Measurements from ENCODE around the gene CBLC.

Gene CBLC

DNA sequence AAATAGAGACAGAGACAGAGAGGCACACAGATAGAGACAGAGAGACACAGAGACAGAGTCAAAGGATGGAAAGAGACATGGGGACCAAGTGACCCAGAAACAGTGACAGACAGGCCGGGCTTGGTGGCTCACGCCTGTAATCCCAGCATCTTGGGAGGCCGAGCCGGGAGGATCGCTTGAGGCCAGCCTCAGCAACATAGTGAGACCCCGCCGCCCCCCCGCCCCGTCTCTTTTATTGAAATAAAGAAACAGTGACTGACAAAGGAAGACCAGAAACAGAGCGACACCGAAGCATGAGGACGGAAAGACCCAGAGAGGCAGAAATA lies 67.6 kb downstream of the CBLC start:
- TF ChIP-seq FOXP2 (optimal IDR thresholded peaks at IDR 0.05; ENCODE audit: borderline replicate concordance, extremely low read depth, extremely low read length, insufficient read depth) (no peak), POLR2AphosphoS5 (IDR thresholded peaks at IDR 0.05; ENCODE audit: low read depth, low read length) (no peak), TAF1 (IDR thresholded peaks at IDR 0.05; ENCODE audit: borderline replicate concordance, insufficient read depth, low read length) (no peak), SIN3A (IDR thresholded peaks at IDR 0.05; ENCODE audit: borderline replicate concordance, insufficient read depth, low read length) (no peak)
- TF ChIP-seq, protein P1, sequence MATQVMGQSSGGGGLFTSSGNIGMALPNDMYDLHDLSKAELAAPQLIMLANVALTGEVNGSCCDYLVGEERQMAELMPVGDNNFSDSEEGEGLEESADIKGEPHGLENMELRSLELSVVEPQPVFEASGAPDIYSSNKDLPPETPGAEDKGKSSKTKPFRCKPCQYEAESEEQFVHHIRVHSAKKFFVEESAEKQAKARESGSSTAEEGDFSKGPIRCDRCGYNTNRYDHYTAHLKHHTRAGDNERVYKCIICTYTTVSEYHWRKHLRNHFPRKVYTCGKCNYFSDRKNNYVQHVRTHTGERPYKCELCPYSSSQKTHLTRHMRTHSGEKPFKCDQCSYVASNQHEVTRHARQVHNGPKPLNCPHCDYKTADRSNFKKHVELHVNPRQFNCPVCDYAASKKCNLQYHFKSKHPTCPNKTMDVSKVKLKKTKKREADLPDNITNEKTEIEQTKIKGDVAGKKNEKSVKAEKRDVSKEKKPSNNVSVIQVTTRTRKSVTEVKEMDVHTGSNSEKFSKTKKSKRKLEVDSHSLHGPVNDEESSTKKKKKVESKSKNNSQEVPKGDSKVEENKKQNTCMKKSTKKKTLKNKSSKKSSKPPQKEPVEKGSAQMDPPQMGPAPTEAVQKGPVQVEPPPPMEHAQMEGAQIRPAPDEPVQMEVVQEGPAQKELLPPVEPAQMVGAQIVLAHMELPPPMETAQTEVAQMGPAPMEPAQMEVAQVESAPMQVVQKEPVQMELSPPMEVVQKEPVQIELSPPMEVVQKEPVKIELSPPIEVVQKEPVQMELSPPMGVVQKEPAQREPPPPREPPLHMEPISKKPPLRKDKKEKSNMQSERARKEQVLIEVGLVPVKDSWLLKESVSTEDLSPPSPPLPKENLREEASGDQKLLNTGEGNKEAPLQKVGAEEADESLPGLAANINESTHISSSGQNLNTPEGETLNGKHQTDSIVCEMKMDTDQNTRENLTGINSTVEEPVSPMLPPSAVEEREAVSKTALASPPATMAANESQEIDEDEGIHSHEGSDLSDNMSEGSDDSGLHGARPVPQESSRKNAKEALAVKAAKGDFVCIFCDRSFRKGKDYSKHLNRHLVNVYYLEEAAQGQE (IDR thresholded peaks at IDR 0.05; ENCODE audit: insufficient read depth in 1 of 2, low read depth in 2 of 2, low read length in 2 of 2), result no peak

DNA sequence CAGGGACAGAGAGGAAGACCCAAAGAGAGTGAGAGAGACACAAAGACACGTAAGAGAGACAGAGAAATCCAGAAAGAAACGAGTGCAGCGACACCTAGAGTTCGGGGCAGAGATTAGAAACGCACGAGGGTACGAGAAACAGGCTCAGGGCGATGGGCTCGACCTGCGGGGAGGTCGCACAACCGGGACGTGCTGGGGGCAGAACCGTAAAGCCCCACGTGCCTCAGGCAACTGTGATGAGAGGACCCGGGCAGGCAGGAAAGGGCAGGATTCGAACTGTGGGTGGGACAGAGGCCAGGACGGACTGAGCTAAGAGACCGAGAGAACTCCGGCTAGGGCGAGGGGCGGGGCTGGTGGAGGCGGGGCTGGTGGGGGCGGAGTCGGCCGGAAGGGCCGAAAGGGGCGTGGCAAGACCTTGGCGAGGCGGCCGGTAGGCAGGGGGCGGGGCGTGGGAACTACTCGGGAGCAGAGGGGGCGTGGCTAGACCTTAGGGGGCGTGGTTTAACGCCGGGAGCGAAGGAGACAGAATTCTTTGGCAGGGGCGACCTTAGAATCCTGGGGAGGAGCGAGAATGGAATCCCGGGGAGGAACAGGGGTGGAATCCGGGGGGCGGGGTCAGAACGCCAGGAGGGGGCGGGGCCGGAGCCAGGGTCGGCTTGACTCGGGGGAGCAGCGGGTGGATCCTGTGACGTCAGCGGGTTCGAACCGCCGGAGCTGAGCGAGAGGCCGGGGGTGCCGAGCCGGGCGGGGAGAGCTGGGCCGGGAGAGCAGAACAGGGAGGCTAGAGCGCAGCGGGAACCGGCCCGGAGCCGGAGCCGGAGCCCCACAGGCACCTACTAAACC lies 68.1 kb downstream of the CBLC start, which contains the start of gene NECTIN2:
TSS of gene NECTIN2 (plus strand) at position 686 of the 843 bp plus-strand sequence. CDS start 229 bp downstream, outside the sequence.
- TF ChIP-seq TAF1 (IDR thresholded peaks at IDR 0.05; ENCODE audit: borderline replicate concordance, insufficient read depth, low read length), result peak; percentile 68; the same call in 1 of the 2 replicates
- peak; percentile 62; the same call in 1 of the 2 replicates for TF ChIP-seq SIN3A (IDR thresholded peaks at IDR 0.05; ENCODE audit: borderline replicate concordance, insufficient read depth, low read length)
- TF ChIP-seq POLR2AphosphoS5 (IDR thresholded peaks at IDR 0.05; ENCODE audit: low read depth, low read length), result peak; percentile 66
- TF ChIP-seq, protein P1 (IDR thresholded peaks at IDR 0.05; ENCODE audit: insufficient read depth in 1 of 2, low read depth in 2 of 2, low read length in 2 of 2), result no peak
- peak; percentile 89 for TF ChIP-seq FOXP2 (optimal IDR thresholded peaks at IDR 0.05; ENCODE audit: borderline replicate concordance, extremely low read depth, extremely low read length, insufficient read depth)

DNA sequence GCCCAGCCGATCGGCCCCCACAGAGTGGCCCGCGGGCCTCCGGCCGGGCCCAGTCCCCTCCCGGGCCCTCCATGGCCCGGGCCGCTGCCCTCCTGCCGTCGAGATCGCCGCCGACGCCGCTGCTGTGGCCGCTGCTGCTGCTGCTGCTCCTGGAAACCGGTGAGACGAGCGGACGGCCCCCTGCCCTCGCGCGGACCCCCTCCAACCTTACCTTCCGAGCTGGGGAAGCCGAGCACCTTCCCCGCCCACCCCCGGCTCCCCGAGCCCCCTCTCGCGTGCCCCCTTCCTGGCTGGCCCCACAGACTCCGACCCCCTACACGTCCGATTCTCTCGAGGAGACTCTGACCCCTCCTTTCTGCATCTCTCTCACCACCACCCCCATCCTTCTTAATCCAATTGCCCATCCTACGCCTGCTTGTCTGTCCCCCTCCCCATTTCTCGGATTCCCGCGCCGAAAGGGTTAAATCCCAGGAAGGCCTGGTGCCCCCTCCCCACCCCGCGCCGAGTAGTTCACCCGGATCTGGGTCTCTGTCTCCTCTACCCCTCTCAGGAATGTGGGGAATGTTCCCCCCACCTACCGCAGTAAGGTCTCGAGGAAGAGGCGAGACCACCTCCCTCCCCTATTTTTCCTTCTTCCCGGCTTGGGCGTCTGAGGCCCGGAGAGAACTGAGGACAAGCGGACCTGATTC lies 68.9 kb downstream of the CBLC start:
- 0 out of 2 replicates have a peak, but pooled peaks have one; percentile 46 for TF ChIP-seq SIN3A (IDR thresholded peaks at IDR 0.05; ENCODE audit: borderline replicate concordance, insufficient read depth, low read length)
- no peak for TF ChIP-seq POLR2AphosphoS5 (IDR thresholded peaks at IDR 0.05; ENCODE audit: low read depth, low read length)

DNA sequence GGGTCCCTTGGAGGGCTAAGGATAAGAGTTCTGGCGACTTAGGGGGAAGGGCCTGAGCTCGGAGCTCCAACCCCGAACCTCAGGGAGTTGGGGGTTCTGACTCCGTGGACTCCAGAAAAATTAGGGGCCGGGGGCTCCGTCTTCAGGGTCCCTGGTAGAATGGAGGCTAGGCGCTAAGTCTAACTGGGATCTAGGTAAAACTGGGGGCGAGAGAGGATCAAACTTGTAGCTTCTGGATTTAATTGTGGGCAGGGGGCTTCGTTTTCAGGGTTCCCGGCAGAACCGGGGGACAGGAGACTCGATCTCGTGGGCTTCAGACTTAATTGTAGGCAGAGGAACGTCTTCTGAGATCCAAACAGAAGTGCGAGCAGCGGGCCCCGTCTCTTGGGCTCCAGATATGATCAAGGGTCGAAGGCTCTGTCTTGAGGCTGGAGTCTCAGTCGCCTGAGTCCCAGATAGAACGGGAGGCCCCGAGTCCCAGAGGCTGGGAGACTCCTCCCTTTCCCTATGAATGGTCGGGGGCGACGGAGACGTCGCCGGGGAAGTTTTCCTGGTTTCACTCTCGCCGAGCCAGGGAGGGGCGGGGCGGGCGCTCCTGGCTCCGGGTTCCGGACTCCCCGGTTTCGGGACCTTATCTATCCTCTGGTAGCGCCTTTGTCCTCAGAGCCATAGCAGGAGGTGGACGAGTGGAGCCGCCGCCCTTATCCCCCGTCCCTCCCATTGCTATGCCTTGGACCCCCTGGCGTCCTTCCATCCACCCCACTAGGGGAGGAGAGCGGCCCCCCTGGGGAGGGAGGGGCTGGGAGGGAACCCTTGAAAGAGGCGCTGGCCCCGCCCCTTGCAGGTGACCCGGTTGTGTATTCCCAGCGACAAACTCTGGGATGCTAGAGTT lies 69.7 kb downstream of the CBLC start:
- TF ChIP-seq TAF1 (IDR thresholded peaks at IDR 0.05; ENCODE audit: borderline replicate concordance, insufficient read depth, low read length), result no peak
- peak; percentile 7 for TF ChIP-seq FOXP2 (optimal IDR thresholded peaks at IDR 0.05; ENCODE audit: borderline replicate concordance, extremely low read depth, extremely low read length, insufficient read depth)

DNA sequence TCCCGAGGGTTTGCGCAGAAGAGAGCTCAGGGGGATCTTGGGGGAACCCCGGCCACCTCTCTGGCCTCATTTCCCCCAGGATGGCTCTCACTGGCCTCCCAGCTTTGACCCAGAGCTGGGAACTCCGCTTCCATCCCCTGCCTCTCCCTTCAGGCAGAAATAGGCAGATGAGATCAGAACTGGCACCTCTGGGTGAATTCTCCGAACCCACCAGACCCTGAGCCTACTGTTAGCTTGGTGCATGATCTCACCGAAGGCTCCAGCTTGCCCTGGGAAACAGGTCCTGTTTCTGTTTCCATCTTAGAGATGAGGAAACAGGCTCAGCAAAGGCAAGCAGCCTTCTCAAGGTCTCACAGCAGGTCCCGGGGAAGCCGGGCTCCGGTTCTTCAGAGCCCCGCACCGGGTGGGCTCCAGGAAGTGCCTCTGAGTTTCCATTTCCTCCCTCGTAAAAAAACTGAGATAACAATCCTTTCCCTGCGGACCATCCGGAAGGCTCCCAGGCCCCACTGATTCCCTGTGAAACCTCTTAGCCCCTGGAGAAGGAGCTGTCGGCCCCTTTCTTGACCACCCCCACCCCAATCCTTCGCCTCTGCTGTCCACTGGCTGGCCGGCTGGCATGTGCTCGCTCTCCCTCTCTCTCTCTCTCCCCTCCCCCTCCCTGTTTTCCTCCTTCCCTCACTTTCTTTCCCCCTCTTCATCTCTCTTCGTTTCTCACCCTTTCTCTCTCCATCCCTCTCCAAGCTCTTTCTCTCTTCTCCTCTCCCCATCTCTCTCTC lies 70.5 kb downstream of the CBLC start:
- TF ChIP-seq FOXP2 (optimal IDR thresholded peaks at IDR 0.05; ENCODE audit: borderline replicate concordance, extremely low read depth, extremely low read length, insufficient read depth) (no peak), POLR2AphosphoS5 (IDR thresholded peaks at IDR 0.05; ENCODE audit: low read depth, low read length) (no peak), SIN3A (IDR thresholded peaks at IDR 0.05; ENCODE audit: borderline replicate concordance, insufficient read depth, low read length) (0 out of 2 replicates have a peak, but pooled peaks have one; percentile 11)
- TF ChIP-seq, protein P1 (IDR thresholded peaks at IDR 0.05; ENCODE audit: insufficient read depth in 1 of 2, low read depth in 2 of 2, low read length in 2 of 2), result peak in 1 of 2 experiments; percentile 18; a peak in 1 of 4 replicates
